HepG2 (cell line): ENCODE measurements around the gene RGS14. TPM values are rescaled to one million over a fixed set of nuclear protein-coding genes. Genes with fewer than 3 reads are reported as not detected.
A peak's percentile ranks its signal among the peaks of the same experiment; 100 is the strongest.

Experiments
- AGO2 ChIP-seq: fragments of 200-400 bp; formaldehyde crosslinking; optimal IDR thresholded peaks from 2 replicates; pipeline ENCODE3; 2017; ENCODE audit warnings: mild to moderate bottlenecking, low read depth, low read length, moderate library complexity
- AKNA ChIP-seq: sonication (generic); formaldehyde crosslinking; IDR thresholded peaks from 2 replicates; pipeline ENCODE4 v1.4.0; 2020; ENCODE audit warnings: missing genetic modification reagents, borderline replicate concordance
- ARNT2 ChIP-seq: sonication (generic); formaldehyde crosslinking; IDR thresholded peaks from 2 replicates; pipeline ENCODE4 v1.8.0; 2022; ENCODE audit warnings: mild to moderate bottlenecking, low read depth, missing genetic modification reagents, moderate library complexity
- ATAD3A ChIP-seq: sonication (generic); formaldehyde crosslinking; IDR thresholded peaks from 2 replicates; pipeline ENCODE4 v1.4.0; 2020; ENCODE audit warnings: missing genetic modification reagents
- CSRNP1 ChIP-seq: sonication (generic); formaldehyde crosslinking; IDR thresholded peaks from 2 replicates; pipeline ENCODE4 v1.8.1; 2023; ENCODE audit warnings: mild to moderate bottlenecking, missing genetic modification reagents
- FOXA1 ChIP-seq, 2 experiments: fragments of 450-650 bp in 1 of 2; sonication (generic) in 1 of 2; formaldehyde crosslinking in 1 of 2; IDR thresholded peaks; 2 replicates each; pipeline versions ENCODE4 v1.4.0 to v1.6.1; 2016 to 2020; ENCODE audit warnings: missing genetic modification reagents in 1 of 2
- HNRNPK ChIP-seq: fragments of 200-400 bp; formaldehyde crosslinking; IDR thresholded peaks from 2 replicates; pipeline ENCODE4 v1.6.1; 2018; ENCODE audit warnings: low read length, low read depth, moderate library complexity, mild to moderate bottlenecking; ENCODE audit not compliant: poor library complexity, severe bottlenecking
- MBD4 ChIP-seq: IDR thresholded peaks from 2 replicates; pipeline ENCODE4 v1.6.1; 2012; ENCODE audit warnings: low read length, inconsistent platforms, borderline replicate concordance
- RCOR2 ChIP-seq: IDR thresholded peaks from 2 replicates; pipeline ENCODE4 v1.6.1; 2016; ENCODE audit warnings: missing biosample characterization, missing genetic modification reagents
- SATB2 ChIP-seq: sonication (generic); formaldehyde crosslinking; IDR thresholded peaks from 2 replicates; pipeline ENCODE4 v1.5.0; 2020; ENCODE audit warnings: missing genetic modification reagents
- TEAD2 ChIP-seq: sonication (generic); formaldehyde crosslinking; IDR thresholded peaks from 2 replicates; pipeline ENCODE4 v1.9.0; 2021; ENCODE audit warnings: missing genetic modification reagents
- ZFP36 ChIP-seq: fragments of 150-350 bp; IDR thresholded peaks from 2 replicates; pipeline ENCODE4 v1.6.1; 2018; ENCODE audit warnings: borderline replicate concordance, low read length, low read depth; ENCODE audit not compliant: partially characterized antibody
- ZNF501 ChIP-seq: sonication (generic); formaldehyde crosslinking; IDR thresholded peaks from 2 replicates; pipeline ENCODE4 v1.5.1; 2020; ENCODE audit warnings: mild to moderate bottlenecking, moderate library complexity, missing genetic modification reagents
- ZNF652 ChIP-seq: IDR thresholded peaks from 2 replicates; pipeline ENCODE4 v1.6.1; 2016; ENCODE audit warnings: low read depth, borderline replicate concordance
- polyA plus RNA-seq, 8 experiments: library from polyadenylated mRNA; depleted of rRNA in 3 of 8; stranded (reverse) in 7 of 8; unstranded in 1 of 8; fragments of >200 nt; fragmentation: Illumina TruSeq in 4 of 8; extraction: Trizol in 4 of 8; gene quantifications; 2 replicates each; pipeline versions ENCODE4 v1.2.1 to v1.2.3, GENCODE V29; 2011 to 2016; ENCODE audit warnings: low read depth in 4 of 8, missing spikeins in 1 of 8, mixed read lengths in 1 of 8; ENCODE audit not compliant: insufficient read depth in 1 of 8
- total RNA-seq, 5 experiments: library from RNA; depleted of rRNA; stranded (reverse); fragments of >200 nt; fragmentation: Illumina TruSeq; extraction: Trizol; gene quantifications; 2 replicates each; pipeline ENCODE4 v1.2.3, GENCODE V29; 2016; ENCODE audit warnings: low read depth in 1 of 5
- TF ChIP-seq, protein P1 (sequence below): sonication (generic); formaldehyde crosslinking; IDR thresholded peaks from 2 replicates; pipeline ENCODE4 v1.5.1; 2020; ENCODE audit warnings: mild to moderate bottlenecking, missing genetic modification reagents
- TF ChIP-seq, protein P2 (sequence below): sonication (generic); formaldehyde crosslinking; conservative IDR thresholded peaks from 2 replicates; pipeline ENCODE4 v1.8.1; 2023; ENCODE audit warnings: missing genetic modification reagents

RGS14 gene
- total and polyA plus RNA-seq, 2 of the 13 experiments (the other 11 are each of a cell fraction or from before 2014, with no cell fraction given) = 11.1 to 17.2 TPM

DNA sequence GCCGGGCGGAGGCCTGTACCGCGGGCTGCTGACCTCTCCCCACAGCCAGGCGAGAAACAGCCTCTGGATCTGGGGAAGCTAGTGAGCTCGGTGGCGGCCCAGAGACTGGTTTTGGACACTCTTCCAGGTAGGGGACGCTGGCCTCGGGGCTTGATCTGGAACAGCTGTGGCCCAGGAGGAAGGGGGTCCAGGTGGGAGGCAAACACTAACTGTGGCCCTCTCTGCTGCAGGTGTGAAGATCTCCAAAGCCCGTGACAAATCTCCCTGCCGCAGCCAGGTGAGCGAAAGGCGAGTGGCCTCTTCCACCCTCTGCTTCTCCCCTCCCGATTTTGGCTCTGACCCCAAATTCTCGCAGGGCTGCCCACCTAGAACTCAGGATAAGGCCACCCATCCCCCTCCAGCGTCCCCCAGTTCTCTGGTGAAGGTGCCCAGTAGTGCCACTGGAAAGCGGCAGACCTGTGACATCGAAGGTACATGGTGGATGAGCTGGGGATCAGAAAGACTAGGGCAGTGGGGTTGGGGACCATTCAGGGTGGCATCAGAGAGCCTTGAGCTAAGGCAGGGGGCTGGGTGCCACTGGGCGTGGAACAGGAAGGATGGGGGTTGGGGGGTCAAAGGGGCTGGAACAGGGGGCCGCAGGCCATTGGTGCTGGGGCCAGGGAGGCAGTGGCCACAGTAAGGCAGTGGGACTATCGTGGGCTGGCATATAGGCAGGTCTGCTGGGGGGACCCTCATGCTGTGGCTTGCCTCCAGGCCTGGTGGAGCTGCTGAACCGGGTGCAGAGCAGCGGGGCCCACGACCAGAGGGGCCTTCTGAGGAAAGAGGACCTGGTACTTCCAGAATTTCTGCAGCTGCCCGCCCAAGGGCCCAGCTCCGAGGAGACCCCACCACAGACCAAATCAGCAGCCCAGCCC, 13.7 kb downstream of the RGS14 start (continued):
- TF ChIP-seq ZNF652 (CRISPR knock-in tag) (no peak), MBD4 (no peak), SATB2 (CRISPR knock-in tag) (no peak), ATAD3A (CRISPR knock-in tag) (no peak), RCOR2 (CRISPR knock-in tag) (no peak), FOXA1 (IDR thresholded peaks at IDR 0.05) (no peak), FOXA1 (CRISPR knock-in tag; IDR thresholded peaks at IDR 0.05) (no peak), CSRNP1 (CRISPR knock-in tag) (no peak), TEAD2 (CRISPR knock-in tag) (no peak), ZFP36 (no peak), AGO2 (no peak), AKNA (CRISPR knock-in tag) (no peak), ARNT2 (CRISPR knock-in tag) (peak; percentile 59; the same call in 1 of the 2 replicates), ZNF501 (CRISPR knock-in tag) (no peak), HNRNPK (peak; percentile 27)
- TF ChIP-seq, protein P1, sequence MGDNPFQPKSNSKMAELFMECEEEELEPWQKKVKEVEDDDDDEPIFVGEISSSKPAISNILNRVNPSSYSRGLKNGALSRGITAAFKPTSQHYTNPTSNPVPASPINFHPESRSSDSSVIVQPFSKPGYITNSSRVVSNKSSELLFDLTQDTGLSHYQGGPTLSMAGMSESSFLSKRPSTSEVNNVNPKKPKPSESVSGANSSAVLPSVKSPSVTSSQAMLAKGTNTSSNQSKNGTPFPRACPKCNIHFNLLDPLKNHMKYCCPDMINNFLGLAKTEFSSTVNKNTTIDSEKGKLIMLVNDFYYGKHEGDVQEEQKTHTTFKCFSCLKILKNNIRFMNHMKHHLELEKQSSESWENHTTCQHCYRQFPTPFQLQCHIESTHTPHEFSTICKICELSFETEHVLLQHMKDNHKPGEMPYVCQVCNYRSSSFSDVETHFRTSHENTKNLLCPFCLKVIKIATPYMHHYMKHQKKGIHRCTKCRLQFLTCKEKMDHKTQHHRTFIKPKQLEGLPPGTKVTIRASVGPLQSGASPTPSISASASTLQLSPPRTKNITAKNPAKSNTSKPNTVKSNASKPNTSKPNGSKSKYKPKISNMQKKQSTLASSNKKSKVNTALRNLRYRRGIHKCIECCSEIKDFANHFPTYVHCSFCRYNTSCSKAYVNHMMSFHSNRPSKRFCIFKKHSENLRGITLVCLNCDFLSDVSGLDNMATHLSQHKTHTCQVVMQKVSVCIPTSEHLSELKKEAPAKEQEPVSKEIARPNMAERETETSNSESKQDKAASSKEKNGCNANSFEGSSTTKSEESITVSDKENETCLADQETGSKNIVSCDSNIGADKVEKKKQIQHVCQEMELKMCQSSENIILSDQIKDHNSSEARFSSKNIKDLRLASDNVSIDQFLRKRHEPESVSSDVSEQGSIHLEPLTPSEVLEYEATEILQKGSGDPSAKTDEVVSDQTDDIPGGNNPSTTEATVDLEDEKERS (CRISPR knock-in tag) = no peak
- TF ChIP-seq, protein P2, sequence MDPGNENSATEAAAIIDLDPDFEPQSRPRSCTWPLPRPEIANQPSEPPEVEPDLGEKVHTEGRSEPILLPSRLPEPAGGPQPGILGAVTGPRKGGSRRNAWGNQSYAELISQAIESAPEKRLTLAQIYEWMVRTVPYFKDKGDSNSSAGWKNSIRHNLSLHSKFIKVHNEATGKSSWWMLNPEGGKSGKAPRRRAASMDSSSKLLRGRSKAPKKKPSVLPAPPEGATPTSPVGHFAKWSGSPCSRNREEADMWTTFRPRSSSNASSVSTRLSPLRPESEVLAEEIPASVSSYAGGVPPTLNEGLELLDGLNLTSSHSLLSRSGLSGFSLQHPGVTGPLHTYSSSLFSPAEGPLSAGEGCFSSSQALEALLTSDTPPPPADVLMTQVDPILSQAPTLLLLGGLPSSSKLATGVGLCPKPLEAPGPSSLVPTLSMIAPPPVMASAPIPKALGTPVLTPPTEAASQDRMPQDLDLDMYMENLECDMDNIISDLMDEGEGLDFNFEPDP (CRISPR knock-in tag) = 0 out of 2 replicates have a peak, but pooled peaks have one; percentile 43
